Activated naive CD8-positive, alpha-beta T cell treated with anti-CD3 and anti-CD28 coated beads, Interleukin-2, amount 50 U/mL, for 24 hours (primary cell): ENCODE measurements around the gene TUFM.
"Not testable (repeated sequence)": the region's sequence is repeated elsewhere in the genome, so short reads cannot be mapped to it uniquely, and the experiment has no call there.

Experiments used
- ATAC-seq: fragments of 150-1000 bp; cut with Tn5 transposase; one replicate; pipeline ENCODE4 v1.10.0; 2021
- DNase-seq: peaks from one replicate; pipeline ENCODE4 v3.0.0; 2021
- H3K27ac Mint-ChIP-seq: one replicate; pipeline ENCODE4 v1.8.0; 2021; ENCODE audit warnings: mild to moderate bottlenecking, mixed read lengths
- H3K27me3 Mint-ChIP-seq: one replicate; pipeline ENCODE4 v1.8.0; 2021; ENCODE audit warnings: mixed read lengths
- H3K36me3 Mint-ChIP-seq: one replicate; pipeline ENCODE4 v1.8.0; 2021; ENCODE audit warnings: low read depth, mixed read lengths
- H3K4me1 Mint-ChIP-seq: one replicate; pipeline ENCODE4 v1.8.0; 2021; ENCODE audit warnings: mixed read lengths
- H3K4me3 Mint-ChIP-seq: one replicate; pipeline ENCODE4 v1.8.0; 2021; ENCODE audit warnings: mild to moderate bottlenecking, moderate library complexity, mixed read lengths
- H3K9me3 Mint-ChIP-seq: one replicate; pipeline ENCODE4 v1.8.0; 2021; ENCODE audit warnings: mixed read lengths

The TUFM gene

DNA sequence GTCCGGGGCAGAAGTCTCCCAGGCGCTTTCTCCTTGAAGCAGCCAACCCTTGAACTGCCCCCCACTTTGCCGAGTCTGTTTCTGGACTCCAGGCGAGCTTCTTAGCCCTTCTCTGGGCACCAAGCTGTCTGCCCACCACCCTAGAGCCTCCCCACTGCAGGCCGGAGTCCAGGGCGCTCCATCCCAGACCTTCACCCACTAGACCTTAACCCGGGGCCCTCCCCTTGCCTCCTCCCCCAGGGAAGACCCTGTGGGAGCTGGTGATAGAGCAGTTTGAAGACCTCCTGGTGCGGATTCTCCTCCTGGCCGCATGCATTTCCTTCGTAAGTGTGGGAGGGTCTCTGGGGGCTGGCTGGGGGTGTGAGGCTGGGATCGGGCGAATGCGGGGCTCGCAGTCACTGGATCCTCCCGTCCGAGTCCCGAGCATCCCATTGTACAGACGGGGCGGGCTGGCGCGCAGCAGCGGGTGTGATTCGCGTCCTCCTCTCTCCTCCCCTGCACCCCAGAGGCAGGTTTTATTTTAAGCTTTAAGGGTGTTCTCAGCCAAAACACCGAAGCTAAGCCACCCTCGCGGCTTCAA lies 33.2 kb upstream of the TUFM start:
- peaks cover 10% of the 10 kb centered on the region for H3K27me3 Mint-ChIP-seq
- H3K4me3 Mint-ChIP-seq = peak overlapping the region; percentile 86
- no peaks in the 10 kb centered on the region for H3K36me3 Mint-ChIP-seq
- H3K27ac Mint-ChIP-seq = peak overlapping the region; percentile 65
- no peaks in the 10 kb centered on the region for H3K9me3 Mint-ChIP-seq
- DNase-seq = no peak
- H3K4me1 Mint-ChIP-seq = peaks cover 21% of the 10 kb centered on the region
- peak; percentile 35 for ATAC-seq

- peaks cover 3% of the 10 kb centered on the region for H3K36me3 Mint-ChIP-seq
- peaks cover 21% of the 10 kb centered on the region for H3K4me1 Mint-ChIP-seq
- peak within 1 kb of the TSS; percentile 86 for H3K4me3 Mint-ChIP-seq
- DNase-seq (no peak), ATAC-seq (no peak)
- H3K27me3 Mint-ChIP-seq = peaks cover 10% of the 10 kb centered on the region
- H3K27ac Mint-ChIP-seq = peak within 1 kb of the TSS; percentile 65
- H3K9me3 Mint-ChIP-seq = no peaks in the 10 kb centered on the region
Measured at GRCh38 chr16:28878083-28878926, 32.2 kb upstream of the TUFM start, which contains the start of gene ATP2A1. Gene ATP2A1, plus strand, starts transcription at chr16:28878488. Its CDS starts 184 bp downstream, at chr16:28878672.

- H3K27ac Mint-ChIP-seq = no peak overlapping the region
- H3K4me3 Mint-ChIP-seq = no peak overlapping the region
- peaks cover 10% of the 10 kb centered on the region for H3K27me3 Mint-ChIP-seq
- ATAC-seq (no peak), DNase-seq (no peak)
- H3K36me3 Mint-ChIP-seq = peaks cover 3% of the 10 kb centered on the region
- H3K4me1 Mint-ChIP-seq = peaks cover 21% of the 10 kb centered on the region
- no peaks in the 10 kb centered on the region for H3K9me3 Mint-ChIP-seq
Measured at GRCh38 chr16:28877655-28878000, 31.5 kb upstream of the TUFM start.

- Mint-ChIP-seq H3K36me3 (peaks cover 3% of the 10 kb centered on the region), H3K4me3 (no peak overlapping the region)
Measured at GRCh38 chr16:28876973-28877654, 31.0 kb upstream of the TUFM start.

GRCh38 chr16:28876019-28876659 lies 30.0 kb upstream of the TUFM start:
- no peak for ATAC-seq
- Mint-ChIP-seq H3K9me3 (no peaks in the 10 kb centered on the region), H3K27me3 (peaks cover 5% of the 10 kb centered on the region), H3K36me3 (peaks cover 3% of the 10 kb centered on the region), H3K27ac (no peak overlapping the region), H3K4me1 (peaks cover 19% of the 10 kb centered on the region), H3K4me3 (no peak overlapping the region)
- DNase-seq = no peak

More at GRCh38 chr16:28876973-28877654, 31.0 kb upstream of the TUFM start:
- H3K4me1 Mint-ChIP-seq = peaks cover 21% of the 10 kb centered on the region
- ATAC-seq (no peak), DNase-seq (no peak)
- no peaks in the 10 kb centered on the region for H3K9me3 Mint-ChIP-seq
- H3K27me3 Mint-ChIP-seq = peaks cover 8% of the 10 kb centered on the region
- H3K27ac Mint-ChIP-seq = no peak overlapping the region

DNA sequence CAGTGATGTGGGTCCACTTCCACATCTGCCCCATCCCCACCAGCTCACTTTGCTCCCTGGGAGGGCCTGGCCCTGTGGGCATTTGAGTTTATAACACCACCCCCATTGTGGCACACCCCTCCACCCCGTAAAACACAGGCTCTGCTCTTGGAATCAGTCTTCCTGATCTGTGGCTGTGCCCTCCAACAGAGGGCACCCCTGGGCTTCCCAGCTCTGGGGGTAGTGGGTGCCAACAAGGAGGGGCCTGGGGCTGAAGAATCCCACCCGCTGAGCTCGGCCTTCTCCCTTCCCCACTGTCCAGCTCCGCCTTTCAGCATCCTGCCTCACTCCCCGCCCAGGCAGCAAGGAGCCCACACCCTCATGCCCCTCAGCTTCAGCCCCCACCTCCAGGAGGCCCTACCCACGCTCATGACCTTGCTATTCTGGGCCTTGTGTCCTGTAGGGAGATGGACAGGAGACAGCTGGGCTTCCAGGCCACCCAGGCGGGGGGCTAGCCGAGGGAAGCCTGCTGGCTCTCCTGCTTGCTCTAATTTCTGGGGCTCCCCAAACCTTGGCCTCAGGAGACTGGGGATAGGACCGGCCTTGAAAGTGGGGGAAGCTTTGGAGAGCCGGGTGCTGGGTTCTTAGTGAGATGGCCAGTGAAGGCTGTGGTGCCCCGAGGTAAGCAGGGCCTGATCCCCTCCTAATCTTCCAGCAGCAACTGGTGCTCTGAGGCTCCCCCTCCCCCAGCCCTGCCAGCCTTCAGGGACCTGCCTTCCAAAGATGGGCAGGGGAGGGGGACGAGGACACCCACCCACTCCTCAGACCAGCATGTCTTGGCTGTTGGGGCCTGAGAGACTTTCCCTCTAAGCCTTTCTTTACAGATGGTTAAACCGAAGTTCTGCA lies 29.2 kb upstream of the TUFM start:
- no peak for ATAC-seq
- Mint-ChIP-seq H3K36me3 (peaks cover 3% of the 10 kb centered on the region), H3K4me1 (peaks cover 13% of the 10 kb centered on the region), H3K9me3 (no peaks in the 10 kb centered on the region), H3K4me3 (no peak overlapping the region), H3K27ac (no peak overlapping the region), H3K27me3 (no peaks in the 10 kb centered on the region)
- no peak for DNase-seq

DNA sequence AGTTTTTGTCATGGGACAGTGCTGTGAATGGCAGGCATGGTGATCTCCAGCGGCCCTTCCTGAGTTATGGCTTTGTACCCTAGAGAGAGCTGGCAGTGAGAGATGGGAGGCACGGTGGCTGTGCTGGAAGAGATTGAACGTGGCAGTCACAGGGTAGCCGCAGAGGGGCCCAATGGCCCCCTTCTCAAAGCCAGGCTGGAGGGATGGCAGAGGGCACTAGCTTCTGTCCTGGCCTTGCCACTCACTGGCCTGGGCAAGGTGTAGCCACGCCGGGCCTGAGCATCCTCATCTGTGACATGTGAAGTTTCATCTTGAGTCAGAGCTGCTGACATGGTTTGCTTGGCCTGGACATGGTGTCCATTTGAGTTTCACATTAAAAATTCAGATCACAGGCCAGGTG lies 28.3 kb upstream of the TUFM start:
- ATAC-seq = no peak
- Mint-ChIP-seq H3K27me3 (no peaks in the 10 kb centered on the region), H3K27ac (no peak overlapping the region)

DNA sequence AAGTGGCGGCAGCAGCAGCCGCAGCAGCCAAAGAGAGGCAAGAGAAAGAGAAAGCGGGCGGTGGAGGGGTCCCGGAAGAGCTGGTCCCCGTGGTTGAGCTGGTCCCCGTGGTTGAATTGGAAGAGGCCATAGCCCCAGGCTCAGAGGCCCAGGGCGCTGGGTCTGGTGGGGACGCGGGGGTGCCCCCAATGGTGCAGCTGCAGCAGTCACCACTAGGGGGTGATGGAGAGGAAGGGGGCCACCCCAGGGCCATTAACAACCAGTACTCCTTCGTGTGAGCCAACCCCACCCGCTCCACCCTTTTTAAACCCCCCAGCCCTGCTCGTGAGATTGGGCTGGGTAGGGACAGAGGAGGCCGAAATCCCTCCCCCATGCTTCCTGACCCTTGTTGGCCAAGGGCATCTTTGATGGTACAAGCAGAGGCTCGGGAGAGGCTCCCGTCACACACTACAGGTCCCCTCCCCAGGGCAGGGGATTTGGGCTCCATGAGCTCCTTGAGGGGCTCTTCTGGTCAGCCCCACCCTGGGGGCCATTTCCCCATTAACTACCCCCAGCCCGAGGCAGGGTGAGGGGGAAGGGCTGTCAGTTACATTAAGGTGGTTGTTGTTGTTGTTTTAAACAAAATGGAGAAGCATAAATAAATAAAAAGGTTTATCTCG lies 27.5 kb upstream of the TUFM start:
- ATAC-seq (peak; percentile 64), DNase-seq (peak; percentile 68)
- peaks cover 2% of the 10 kb centered on the region for H3K4me1 Mint-ChIP-seq
- no peak overlapping the region for H3K4me3 Mint-ChIP-seq
- H3K36me3 Mint-ChIP-seq = peaks cover 9% of the 10 kb centered on the region
- no peaks in the 10 kb centered on the region for H3K9me3 Mint-ChIP-seq
- H3K27ac Mint-ChIP-seq = no peak overlapping the region
- H3K27me3 Mint-ChIP-seq = no peaks in the 10 kb centered on the region

More for the DNA sequence above, 28.3 kb upstream of the TUFM start:
- no peak overlapping the region for H3K4me3 Mint-ChIP-seq
- DNase-seq = no peak
- no peaks in the 10 kb centered on the region for H3K9me3 Mint-ChIP-seq
- H3K4me1 Mint-ChIP-seq = peaks cover 9% of the 10 kb centered on the region
- peaks cover 7% of the 10 kb centered on the region for H3K36me3 Mint-ChIP-seq

- Mint-ChIP-seq H3K27me3 (no peaks in the 10 kb centered on the region), H3K27ac (no peak overlapping the region), H3K4me3 (no peak overlapping the region), H3K9me3 (no peaks in the 10 kb centered on the region), H3K4me1 (no peaks in the 10 kb centered on the region), H3K36me3 (peaks cover 9% of the 10 kb centered on the region)
- no peak for DNase-seq
- no peak for ATAC-seq
Measured at GRCh38 chr16:28872952-28873351, 26.8 kb upstream of the TUFM start.

DNA sequence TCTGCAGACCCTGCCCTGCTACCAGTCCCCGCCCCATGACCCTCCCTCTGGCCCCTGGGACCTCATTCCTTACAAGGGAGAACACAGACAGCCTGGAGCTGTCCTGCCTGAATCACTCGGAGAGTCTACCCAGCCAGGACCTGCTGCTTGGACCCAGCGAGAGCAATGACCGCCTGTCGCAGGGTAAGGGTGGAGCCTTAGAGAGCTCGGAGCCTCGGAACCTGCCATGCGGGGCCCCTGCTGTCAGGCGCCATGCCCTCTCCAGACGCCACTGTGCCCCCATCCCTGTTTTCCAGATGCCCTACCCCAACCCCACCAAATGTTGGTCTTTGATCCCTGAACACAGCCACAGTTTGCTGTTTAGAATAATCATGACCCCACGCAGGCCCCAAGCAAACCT lies 23.1 kb upstream of the TUFM start:
- ATAC-seq (no peak), DNase-seq (no peak)
- Mint-ChIP-seq H3K4me3 (no peak overlapping the region), H3K27ac (no peak overlapping the region), H3K27me3 (no peaks in the 10 kb centered on the region), H3K36me3 (peaks cover 12% of the 10 kb centered on the region), H3K9me3 (no peaks in the 10 kb centered on the region), H3K4me1 (peaks cover 14% of the 10 kb centered on the region)

- H3K27me3 Mint-ChIP-seq, H3K9me3 Mint-ChIP-seq, DNase-seq, H3K27ac Mint-ChIP-seq, ATAC-seq, H3K4me3 Mint-ChIP-seq: not testable (repeated sequence)
- H3K36me3 Mint-ChIP-seq = peaks cover 13% of the 10 kb centered on the region
- peaks cover 15% of the 10 kb centered on the region for H3K4me1 Mint-ChIP-seq
Measured at GRCh38 chr16:28867646-28868045, 21.5 kb upstream of the TUFM start.

- ATAC-seq (no peak), DNase-seq (no peak)
- H3K9me3 Mint-ChIP-seq = no peaks in the 10 kb centered on the region
- peaks cover 15% of the 10 kb centered on the region for H3K4me1 Mint-ChIP-seq
- no peak overlapping the region for H3K4me3 Mint-ChIP-seq
- H3K27ac Mint-ChIP-seq = no peak overlapping the region
- H3K27me3 Mint-ChIP-seq = no peaks in the 10 kb centered on the region
- peaks cover 13% of the 10 kb centered on the region for H3K36me3 Mint-ChIP-seq
Measured at GRCh38 chr16:28867241-28867640, 21.1 kb upstream of the TUFM start.

DNA sequence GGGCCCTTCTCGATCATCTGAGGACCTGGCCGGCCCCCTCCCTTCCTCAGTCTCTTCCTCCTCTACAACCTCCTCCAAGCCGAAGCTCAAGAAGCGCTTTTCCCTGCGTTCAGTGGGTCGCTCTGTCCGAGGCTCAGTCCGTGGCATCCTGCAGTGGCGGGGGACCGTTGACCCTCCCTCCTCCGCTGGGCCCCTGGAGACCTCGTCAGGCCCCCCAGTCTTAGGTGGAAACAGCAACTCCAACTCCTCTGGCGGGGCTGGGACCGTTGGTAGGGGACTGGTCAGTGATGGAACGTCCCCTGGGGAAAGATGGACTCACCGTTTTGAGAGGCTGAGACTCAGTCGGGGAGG lies 20.3 kb upstream of the TUFM start:
- DNase-seq (no peak), ATAC-seq (no peak)
- Mint-ChIP-seq H3K9me3 (no peaks in the 10 kb centered on the region), H3K4me3 (no peak overlapping the region), H3K27ac (no peak overlapping the region), H3K27me3 (no peaks in the 10 kb centered on the region), H3K4me1 (peaks cover 20% of the 10 kb centered on the region), H3K36me3 (peaks cover 18% of the 10 kb centered on the region)
